Measurements from ENCODE around the gene SEC14L5. TPM values are rescaled to one million over a fixed set of nuclear protein-coding genes. Genes with fewer than 3 reads are reported as not detected.

Gene SEC14L5
- total RNA-seq, 1 experiment from 2014 or later = not detected

DNA sequence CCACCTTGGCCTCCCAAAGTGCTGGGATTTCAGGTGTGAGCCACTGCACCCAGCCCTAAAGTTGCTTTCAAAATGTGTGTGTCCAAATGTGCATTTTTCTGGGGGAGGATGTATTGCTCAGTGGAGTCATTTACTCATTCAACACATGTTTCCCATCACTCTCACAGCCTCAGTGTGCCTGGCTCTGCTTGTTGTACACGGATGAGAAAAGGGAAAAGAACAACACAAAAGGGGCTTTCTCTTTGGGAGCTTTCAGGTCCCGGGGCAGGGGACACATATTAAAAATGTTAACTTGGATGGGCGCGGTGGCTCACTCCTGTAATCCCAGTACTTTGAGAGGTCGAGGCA, 19.5 kb upstream of the SEC14L5 start:
- Histone ChIP-seq H3K79me2 (ENCODE audit: low read length) (0 out of 2 replicates have a peak, but pooled peaks cover 9% of the 10 kb centered on the region), H3K9me3 (ENCODE audit: low read length) (no peaks in the 10 kb centered on the region), H3K9ac (ENCODE audit: low read length) (no peak overlapping the region), H3K27ac (ENCODE audit: low read length) (no peak overlapping the region), H3K4me3 (ENCODE audit: low read length) (no peak overlapping the region), H3K36me3 (ENCODE audit: low read depth, low read length) (no peaks in the 10 kb centered on the region), H3K27me3 (ENCODE audit: low read length) (no peaks in the 10 kb centered on the region), H3F3A (ENCODE audit: low read length, unreplicated experiment) (no peaks in the 10 kb centered on the region), H3K9me2 (replicated peaks; ENCODE audit: low read length) (no peaks in the 10 kb centered on the region), H3K4me1 (ENCODE audit: insufficient read depth, low read length) (peaks cover 20% of the 10 kb centered on the region), H4K20me1 (ENCODE audit: low read length) (no peaks in the 10 kb centered on the region), H3K4me2 (ENCODE audit: low read length) (no peak overlapping the region), H2AFZ (ENCODE audit: low read length) (no peak overlapping the region)
- BruUV-seq (replicated peaks) = no TSS peak
- POLR2A ChIA-PET (ENCODE audit: unreplicated experiment) = no interaction called here
- ATAC-seq (no peak), DNase-seq (no peak)
- intact Hi-C loops (cut with micrococcal nuclease) = no loop called here
- no peak for TF ChIP-seq EZH2phosphoT487 (IDR thresholded peaks at IDR 0.05; ENCODE audit: borderline replicate concordance, low read length)
- TF ChIP-seq EZH2 (IDR thresholded peaks at IDR 0.05; ENCODE audit: low read length, unreplicated experiment) = no peak
- TF ChIP-seq, protein P1, sequence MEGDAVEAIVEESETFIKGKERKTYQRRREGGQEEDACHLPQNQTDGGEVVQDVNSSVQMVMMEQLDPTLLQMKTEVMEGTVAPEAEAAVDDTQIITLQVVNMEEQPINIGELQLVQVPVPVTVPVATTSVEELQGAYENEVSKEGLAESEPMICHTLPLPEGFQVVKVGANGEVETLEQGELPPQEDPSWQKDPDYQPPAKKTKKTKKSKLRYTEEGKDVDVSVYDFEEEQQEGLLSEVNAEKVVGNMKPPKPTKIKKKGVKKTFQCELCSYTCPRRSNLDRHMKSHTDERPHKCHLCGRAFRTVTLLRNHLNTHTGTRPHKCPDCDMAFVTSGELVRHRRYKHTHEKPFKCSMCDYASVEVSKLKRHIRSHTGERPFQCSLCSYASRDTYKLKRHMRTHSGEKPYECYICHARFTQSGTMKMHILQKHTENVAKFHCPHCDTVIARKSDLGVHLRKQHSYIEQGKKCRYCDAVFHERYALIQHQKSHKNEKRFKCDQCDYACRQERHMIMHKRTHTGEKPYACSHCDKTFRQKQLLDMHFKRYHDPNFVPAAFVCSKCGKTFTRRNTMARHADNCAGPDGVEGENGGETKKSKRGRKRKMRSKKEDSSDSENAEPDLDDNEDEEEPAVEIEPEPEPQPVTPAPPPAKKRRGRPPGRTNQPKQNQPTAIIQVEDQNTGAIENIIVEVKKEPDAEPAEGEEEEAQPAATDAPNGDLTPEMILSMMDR (conservative IDR thresholded peaks at IDR 0.05; ENCODE audit: low read depth, low read length) = no peak
- CTCF ChIA-PET = no interaction called here

DNA sequence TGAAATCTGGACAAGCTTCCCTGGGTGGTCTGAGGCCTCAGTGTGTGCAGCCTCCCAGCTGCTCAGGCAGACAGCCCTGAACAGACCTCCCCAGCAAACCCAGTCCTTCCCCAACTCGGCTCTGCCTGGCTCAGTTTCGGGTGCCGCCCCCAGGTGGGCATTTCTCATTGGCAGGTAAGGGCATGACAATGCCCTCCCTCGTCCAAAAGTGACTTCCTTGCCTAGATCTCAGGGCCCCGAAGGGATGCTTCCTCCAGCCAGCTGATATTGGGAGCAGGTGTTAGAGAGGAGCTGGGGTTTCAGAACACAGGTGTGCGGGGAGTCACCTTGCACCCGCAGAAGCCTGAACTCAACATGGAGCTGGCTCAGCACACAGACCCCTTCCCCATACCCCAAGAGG, 17.4 kb upstream of the SEC14L5 start:
- Histone ChIP-seq H3K79me2 (ENCODE audit: low read length) (0 out of 2 replicates have a peak, but pooled peaks cover 5% of the 10 kb centered on the region), H4K20me1 (ENCODE audit: low read length) (no peaks in the 10 kb centered on the region), H3K27ac (ENCODE audit: low read length) (no peak overlapping the region), H2AFZ (ENCODE audit: low read length) (no peak overlapping the region), H3K27me3 (ENCODE audit: low read length) (no peaks in the 10 kb centered on the region), H3K9ac (ENCODE audit: low read length) (no peak overlapping the region), H3F3A (ENCODE audit: low read length, unreplicated experiment) (peaks cover 9% of the 10 kb centered on the region), H3K4me3 (ENCODE audit: low read length) (no peak overlapping the region), H3K9me3 (ENCODE audit: low read length) (no peaks in the 10 kb centered on the region), H3K4me2 (ENCODE audit: low read length) (no peak overlapping the region), H3K4me1 (ENCODE audit: insufficient read depth, low read length) (peaks cover 36% of the 10 kb centered on the region), H3K9me2 (replicated peaks; ENCODE audit: low read length) (no peaks in the 10 kb centered on the region), H3K36me3 (ENCODE audit: low read depth, low read length) (no peaks in the 10 kb centered on the region)
- TF ChIP-seq, protein P1 (conservative IDR thresholded peaks at IDR 0.05; ENCODE audit: low read depth, low read length) = no peak
- TF ChIP-seq EZH2phosphoT487 (IDR thresholded peaks at IDR 0.05; ENCODE audit: borderline replicate concordance, low read length) (no peak), EZH2 (IDR thresholded peaks at IDR 0.05; ENCODE audit: low read length, unreplicated experiment) (no peak)
- intact Hi-C loops (cut with micrococcal nuclease) = loop anchor here (10.0 kb wide), 1 partner anchor 206 kb away; the partner anchor contains the start of genes ANKS3 and DNAAF8
- no TSS peak for BruUV-seq (replicated peaks)
- no peak for DNase-seq
- POLR2A ChIA-PET (ENCODE audit: unreplicated experiment) = no interaction called here
- CTCF ChIA-PET = no interaction called here
- ATAC-seq = no peak

DNA sequence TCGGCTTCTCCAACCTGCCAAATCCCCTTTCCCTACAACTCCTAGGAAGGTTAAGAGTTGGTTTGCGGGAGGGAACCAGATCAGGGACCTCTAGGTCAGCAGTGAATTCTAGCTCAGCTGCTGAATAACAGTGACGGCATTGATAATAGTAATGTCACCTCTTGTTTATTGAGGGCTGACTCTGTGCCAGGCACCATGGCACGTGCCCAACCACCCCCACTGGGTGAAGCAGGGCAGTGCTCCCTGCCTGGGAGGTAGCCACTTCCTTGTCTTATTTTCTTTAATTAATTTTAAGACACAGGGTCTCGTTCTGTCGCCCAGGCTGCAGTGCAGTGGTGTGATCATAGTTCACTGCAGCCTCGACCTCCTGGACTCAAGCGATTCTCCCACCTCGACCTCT, 15.6 kb upstream of the SEC14L5 start:
- H3K9me3 ChIP-seq (ENCODE audit: low read length) = no peaks in the 10 kb centered on the region
- H3K79me2 ChIP-seq (ENCODE audit: low read length) = no peaks in the 10 kb centered on the region
- no peaks in the 10 kb centered on the region for H3K9me2 ChIP-seq (replicated peaks; ENCODE audit: low read length)
- peak overlapping the region; percentile 55 for H3K9ac ChIP-seq (ENCODE audit: low read length)
- intact Hi-C loops (cut with micrococcal nuclease) = loop anchor here (2.0 to 10.0 kb wide), 2 partner anchors 96 to 208 kb away; partner anchors contain the start of genes ANKS3, DNAAF8, GLYR1 and UBN1
- DNase-seq (no peak), ATAC-seq (no peak)
- H3F3A ChIP-seq (ENCODE audit: low read length, unreplicated experiment) = peaks cover 9% of the 10 kb centered on the region
- H4K20me1 ChIP-seq (ENCODE audit: low read length) = no peaks in the 10 kb centered on the region
- peak overlapping the region; percentile 74 for H3K4me2 ChIP-seq (ENCODE audit: low read length)
- peak overlapping the region; percentile 92 for H3K27ac ChIP-seq (ENCODE audit: low read length)
- H3K4me1 ChIP-seq (ENCODE audit: insufficient read depth, low read length) = peaks cover 39% of the 10 kb centered on the region
- no peak overlapping the region; the same call in 1 of the 2 replicates for H3K4me3 ChIP-seq (ENCODE audit: low read length)
- TF ChIP-seq EZH2 (IDR thresholded peaks at IDR 0.05; ENCODE audit: low read length, unreplicated experiment) (no peak), EZH2phosphoT487 (IDR thresholded peaks at IDR 0.05; ENCODE audit: borderline replicate concordance, low read length) (no peak)
- TF ChIP-seq, protein P1 (conservative IDR thresholded peaks at IDR 0.05; ENCODE audit: low read depth, low read length) = no peak
- CTCF ChIA-PET = no interaction called here
- no peak overlapping the region for H2AFZ ChIP-seq (ENCODE audit: low read length)
- no TSS peak for BruUV-seq (replicated peaks)
- no peaks in the 10 kb centered on the region for H3K27me3 ChIP-seq (ENCODE audit: low read length)
- POLR2A ChIA-PET (ENCODE audit: unreplicated experiment) = interaction anchor here (0.6 kb wide), 1 partner anchor 41 kb away, joined by 3 read pairs; no protein-coding TSS in a partner anchor
- no peaks in the 10 kb centered on the region for H3K36me3 ChIP-seq (ENCODE audit: low read depth, low read length)

Measured in PC-3 (cell line).